ENCODE measurements around the gene TIGD2. TPM values are rescaled to one million over a fixed set of nuclear protein-coding genes. Genes with fewer than 3 reads are reported as not detected.

The TIGD2 gene
- total RNA-seq, 4 donors from 2014 or later = 3.7 to 5.4 (median 3.9) TPM

DNA sequence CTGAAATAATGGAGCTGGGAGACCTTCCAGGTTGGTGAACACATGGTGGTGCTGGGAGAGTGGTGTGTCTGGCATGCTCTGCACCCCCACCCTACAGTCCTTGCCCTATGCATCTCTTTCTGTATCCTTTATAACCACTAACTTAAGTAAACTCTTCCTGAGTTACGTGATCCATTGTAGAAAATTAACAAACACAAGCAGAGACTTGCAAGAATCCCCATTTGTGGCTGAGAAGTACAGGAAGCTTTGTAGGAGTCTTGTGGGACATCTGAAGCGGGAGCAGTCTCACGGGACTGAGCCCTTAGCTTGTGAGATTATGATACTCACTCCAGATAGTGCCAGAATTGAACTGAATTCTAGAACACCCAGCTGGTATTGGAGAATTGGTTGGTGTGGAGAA is 40.0 kb upstream of the TIGD2 start:
- WGBS, 2 donors = 65 to 76% methylated on average over 3 of the region's 3 CpGs
- TF ChIP-seq, protein P1, sequence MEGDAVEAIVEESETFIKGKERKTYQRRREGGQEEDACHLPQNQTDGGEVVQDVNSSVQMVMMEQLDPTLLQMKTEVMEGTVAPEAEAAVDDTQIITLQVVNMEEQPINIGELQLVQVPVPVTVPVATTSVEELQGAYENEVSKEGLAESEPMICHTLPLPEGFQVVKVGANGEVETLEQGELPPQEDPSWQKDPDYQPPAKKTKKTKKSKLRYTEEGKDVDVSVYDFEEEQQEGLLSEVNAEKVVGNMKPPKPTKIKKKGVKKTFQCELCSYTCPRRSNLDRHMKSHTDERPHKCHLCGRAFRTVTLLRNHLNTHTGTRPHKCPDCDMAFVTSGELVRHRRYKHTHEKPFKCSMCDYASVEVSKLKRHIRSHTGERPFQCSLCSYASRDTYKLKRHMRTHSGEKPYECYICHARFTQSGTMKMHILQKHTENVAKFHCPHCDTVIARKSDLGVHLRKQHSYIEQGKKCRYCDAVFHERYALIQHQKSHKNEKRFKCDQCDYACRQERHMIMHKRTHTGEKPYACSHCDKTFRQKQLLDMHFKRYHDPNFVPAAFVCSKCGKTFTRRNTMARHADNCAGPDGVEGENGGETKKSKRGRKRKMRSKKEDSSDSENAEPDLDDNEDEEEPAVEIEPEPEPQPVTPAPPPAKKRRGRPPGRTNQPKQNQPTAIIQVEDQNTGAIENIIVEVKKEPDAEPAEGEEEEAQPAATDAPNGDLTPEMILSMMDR (IDR thresholded peaks at IDR 0.05) = no peak
- no peak for TF ChIP-seq POLR2A (IDR thresholded peaks at IDR 0.05)
- no peak overlapping the region for H3K4me3 ChIP-seq (ENCODE audit: low read depth, poor library complexity, severe bottlenecking)
- intact Hi-C loops (cut with DNase I; ENCODE audit: low total_unique reads) = no loop called here
- DNase-seq (ENCODE audit: low spot score in 2 of 2) = no peak

DNA sequence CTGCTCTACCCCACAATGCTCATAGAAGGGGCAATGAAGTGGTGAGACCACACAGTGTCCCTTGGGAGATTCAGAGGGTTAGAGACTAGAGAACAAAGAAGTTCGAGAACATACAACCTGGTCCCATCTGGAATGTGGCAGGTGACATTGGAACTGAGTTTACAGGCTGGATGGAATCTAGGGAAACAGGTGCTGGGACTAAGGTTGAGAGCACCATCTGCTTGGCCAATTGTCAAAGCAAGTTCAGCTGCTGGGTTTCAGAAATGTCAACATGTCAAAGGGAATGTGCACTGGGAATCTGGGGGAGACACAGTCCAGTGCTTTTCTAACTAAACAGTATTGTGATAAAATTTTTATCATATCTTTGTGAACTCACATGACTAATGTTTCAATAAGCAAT is 38.4 kb upstream of the TIGD2 start:
- no peak overlapping the region for H3K4me3 ChIP-seq (ENCODE audit: low read depth, poor library complexity, severe bottlenecking)
- no peak for DNase-seq (ENCODE audit: low spot score in 2 of 2)
- intact Hi-C loops (cut with DNase I; ENCODE audit: low total_unique reads) = no loop called here
- 86 to 89% methylated on average over 1 of the region's 1 CpG for WGBS, 2 donors
- TF ChIP-seq, protein P1 (IDR thresholded peaks at IDR 0.05) = no peak
- no peak for TF ChIP-seq POLR2A (IDR thresholded peaks at IDR 0.05)

DNA sequence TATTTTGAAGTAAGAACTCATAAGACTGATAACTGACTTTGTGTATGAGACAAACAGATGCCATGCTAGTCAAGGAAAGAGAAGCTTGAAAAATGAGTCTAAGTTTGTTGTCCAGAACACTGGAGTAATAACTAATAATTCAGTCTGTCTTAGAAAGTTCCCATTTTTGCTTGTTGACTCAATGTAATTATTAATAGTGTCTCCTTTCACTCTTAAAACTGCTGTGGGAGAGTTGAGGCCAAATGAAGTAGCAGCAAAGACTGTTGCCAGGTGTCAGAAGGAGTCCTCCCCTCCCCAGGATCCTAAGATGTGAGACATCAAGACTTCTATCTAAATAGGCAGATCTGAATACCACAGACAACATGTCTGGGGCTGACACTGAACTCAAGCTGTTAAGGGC is 33.6 kb upstream of the TIGD2 start:
- H3K4me3 ChIP-seq (ENCODE audit: low read depth, poor library complexity, severe bottlenecking) = no peak overlapping the region
- intact Hi-C loops (cut with DNase I; ENCODE audit: low total_unique reads) = no loop called here
- no peak for DNase-seq (ENCODE audit: low spot score in 2 of 2)
- TF ChIP-seq POLR2A (IDR thresholded peaks at IDR 0.05) = no peak
- TF ChIP-seq, protein P1 (IDR thresholded peaks at IDR 0.05) = no peak

GRCh38 chr4:89078300-89078699 is 33.0 kb upstream of the TIGD2 start:
- intact Hi-C loops (cut with DNase I; ENCODE audit: low total_unique reads) = no loop called here
- 96 to 97% methylated on average over 1 of the region's 1 CpG for WGBS, 2 donors
- H3K4me3 ChIP-seq (ENCODE audit: low read depth, poor library complexity, severe bottlenecking) = no peak overlapping the region
- DNase-seq (ENCODE audit: low spot score in 2 of 2) = no peak
- TF ChIP-seq POLR2A (IDR thresholded peaks at IDR 0.05) = no peak
- TF ChIP-seq, protein P1 (IDR thresholded peaks at IDR 0.05) = no peak

GRCh38 chr4:89099034-89099433 is 12.3 kb upstream of the TIGD2 start:
- WGBS, 2 donors = 80 to 81% methylated on average over 2 of the region's 2 CpGs
- TF ChIP-seq, protein P1 (IDR thresholded peaks at IDR 0.05) = no peak
- no peak for TF ChIP-seq POLR2A (IDR thresholded peaks at IDR 0.05)
- H3K4me3 ChIP-seq (ENCODE audit: low read depth, poor library complexity, severe bottlenecking) = no peak overlapping the region
- intact Hi-C loops (cut with DNase I; ENCODE audit: low total_unique reads) = no loop called here
- no peak for DNase-seq (ENCODE audit: low spot score in 2 of 2)

DNA sequence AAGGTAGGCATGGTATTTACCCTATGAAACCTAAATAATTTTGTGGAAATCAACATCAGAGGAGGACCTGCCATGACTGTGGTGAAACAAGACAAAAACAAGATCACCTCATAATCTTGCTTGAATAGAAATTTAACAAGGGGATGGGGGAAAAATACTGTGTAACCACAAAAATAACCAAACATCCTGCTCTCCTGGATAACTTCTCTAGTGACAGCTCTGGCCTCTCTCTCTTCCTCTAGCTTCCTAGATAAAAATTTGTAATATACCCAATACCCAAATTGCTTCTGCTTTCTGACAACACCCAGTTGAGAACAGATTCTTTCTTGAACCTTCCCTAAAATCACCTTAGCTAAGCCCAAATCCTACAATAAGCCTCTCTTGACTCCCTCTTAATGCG is 11.9 kb upstream of the TIGD2 start:
- intact Hi-C loops (cut with DNase I; ENCODE audit: low total_unique reads) = no loop called here
- 100% methylated on average over 1 of the region's 1 CpG for WGBS, 2 donors
- DNase-seq (ENCODE audit: low spot score in 2 of 2) = no peak
- H3K4me3 ChIP-seq (ENCODE audit: low read depth, poor library complexity, severe bottlenecking) = no peak overlapping the region
- TF ChIP-seq POLR2A (IDR thresholded peaks at IDR 0.05) = no peak
- TF ChIP-seq, protein P1 (IDR thresholded peaks at IDR 0.05) = no peak

All from lower leg skin (tissue), 4 donors.